ENCODE results near the gene KDM4B. TPM values are rescaled to one million over a fixed set of nuclear protein-coding genes. Genes with fewer than 3 reads are reported as not detected.
"Not testable (repeated sequence)": the region's sequence is repeated elsewhere in the genome, so short reads cannot be mapped to it uniquely, and the experiment has no call there.

Gene KDM4B
- polyA plus RNA-seq, 3 donors = 6.4 to 22.7 (median 12.7) TPM

DNA sequence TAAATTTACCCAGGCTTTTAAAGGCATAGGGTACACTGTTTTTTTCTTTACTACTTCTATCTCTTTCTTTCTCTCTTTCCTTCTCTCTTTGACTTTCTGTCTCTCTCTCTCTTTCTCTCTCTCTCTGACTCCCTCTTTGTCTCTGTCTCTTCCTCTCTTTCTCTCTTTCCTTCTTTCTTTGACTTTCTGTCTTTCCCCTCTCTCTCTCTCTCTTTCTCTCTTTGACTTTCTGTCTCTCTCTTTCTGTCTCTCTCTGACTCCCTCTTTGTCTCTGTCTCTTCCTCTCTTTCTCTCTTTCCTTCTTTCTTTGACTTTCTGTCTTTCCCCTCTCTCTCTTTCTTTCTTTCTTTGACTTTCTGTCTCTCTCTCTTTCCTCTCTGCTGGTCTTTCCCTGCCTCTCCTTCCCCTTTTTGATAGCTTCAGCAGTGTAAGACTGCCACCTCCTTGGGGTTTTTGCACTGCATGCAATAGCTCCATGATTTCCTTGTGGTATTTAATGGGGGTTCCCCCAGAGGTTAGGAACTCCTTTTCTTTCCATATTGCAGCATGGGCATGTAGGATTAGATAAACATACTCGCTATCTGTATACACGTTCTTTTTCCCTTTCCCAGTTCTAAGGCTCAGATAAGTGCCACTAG, 191.4 kb downstream of the KDM4B start:
- H3K4me3 ChIP-seq (replicated peaks in 1 of 3; ENCODE audit: low read depth in 2 of 3, low read length in 3 of 3); H4K20me1 ChIP-seq (ENCODE audit: insufficient read depth, low read length): not testable (repeated sequence)

DNA sequence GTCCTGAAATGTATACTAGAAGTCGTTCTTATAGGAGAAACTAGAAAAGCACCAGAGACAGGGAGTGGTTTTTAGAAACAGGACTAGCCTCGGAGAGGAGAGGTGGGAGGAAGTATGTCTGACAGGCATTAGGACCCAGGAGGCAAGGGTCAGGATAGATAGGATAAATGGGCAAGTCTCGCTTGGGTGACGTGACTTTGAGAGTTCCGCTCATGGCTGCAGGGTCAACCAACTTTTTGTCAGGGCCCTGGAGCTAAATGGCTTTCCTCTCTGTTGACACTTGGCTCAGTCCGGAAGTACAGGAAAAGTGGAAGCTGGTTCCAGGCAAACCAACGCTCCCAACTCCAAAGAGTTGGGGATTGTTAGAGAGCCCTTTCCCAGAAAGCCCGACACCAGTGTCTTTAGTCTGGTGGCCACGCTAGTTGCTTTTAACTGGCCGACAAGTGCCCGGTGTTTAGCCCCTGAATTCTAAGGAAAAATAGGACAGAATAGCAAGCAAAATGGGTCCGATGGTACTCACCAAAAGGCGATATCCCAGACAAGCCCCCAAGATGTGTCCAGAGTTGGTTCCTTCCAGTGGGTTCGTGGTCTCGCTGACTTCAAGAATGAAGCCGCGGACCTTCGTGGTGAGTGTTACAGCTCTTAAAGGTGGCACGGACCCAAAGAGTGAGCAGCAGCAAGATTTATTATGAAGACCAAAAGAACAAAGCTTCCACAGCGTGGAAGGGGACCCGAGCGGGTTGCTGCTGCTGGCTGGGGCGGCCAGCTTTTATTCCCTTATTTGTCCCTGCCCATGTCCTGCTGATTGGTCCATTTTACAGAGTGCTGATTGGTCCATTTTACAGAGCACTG, 196.2 kb downstream of the KDM4B start:
- H3K4me1 Mint-ChIP-seq; DNase-seq; H2AFZ ChIP-seq (ENCODE audit: insufficient read depth, low read depth, low read length, poor library complexity, severe bottlenecking); H3K27ac ChIP-seq (ENCODE audit: low read depth in 1 of 2, low read length in 2 of 2); H3K4me1 ChIP-seq (ENCODE audit: control insufficient read depth in 1 of 2, insufficient read depth in 2 of 2, low read length in 2 of 2); H3K9me3 ChIP-seq (replicated peaks in 1 of 2; ENCODE audit: control insufficient read depth in 1 of 2, insufficient read depth in 1 of 2, low read length in 2 of 2); H3K9me3 Mint-ChIP-seq; H4K20me1 ChIP-seq (ENCODE audit: insufficient read depth, low read length); intact Hi-C loops (cut with micrococcal nuclease); H3K4me3 ChIP-seq (replicated peaks in 1 of 3; ENCODE audit: low read depth in 2 of 3, low read length in 3 of 3); H3K27me3 ChIP-seq (ENCODE audit: control insufficient read depth in 2 of 2, insufficient read depth in 2 of 2, low read length in 2 of 2); H3K36me3 Mint-ChIP-seq; H3K4me2 ChIP-seq (replicated peaks; ENCODE audit: extremely low read depth, low read length, poor library complexity, severe bottlenecking); H3K79me2 ChIP-seq (ENCODE audit: insufficient read depth, low read length); H3K9ac ChIP-seq (ENCODE audit: insufficient read depth, low read length, poor library complexity, severe bottlenecking); H3K36me3 ChIP-seq (replicated peaks in 1 of 2; ENCODE audit: control insufficient read depth in 1 of 2, insufficient read depth in 2 of 2, low read length in 2 of 2); H3K4me3 Mint-ChIP-seq; H3K27ac Mint-ChIP-seq: not testable (repeated sequence)
- peaks cover 3 to 16% (median 7%) of the 10 kb centered on the region in 3 donors for H3K27me3 Mint-ChIP-seq (ENCODE audit: low read depth in 3 of 3)
- 83% methylated on average over 19 of the region's 23 CpGs for WGBS (ENCODE audit: insufficient coverage)

More for the DNA sequence above, 191.4 kb downstream of the KDM4B start:
- H3K4me2 ChIP-seq (replicated peaks; ENCODE audit: extremely low read depth, low read length, poor library complexity, severe bottlenecking); H3K4me1 ChIP-seq (ENCODE audit: control insufficient read depth in 1 of 2, insufficient read depth in 2 of 2, low read length in 2 of 2); H3K9ac ChIP-seq (ENCODE audit: insufficient read depth, low read length, poor library complexity, severe bottlenecking); H3K27ac ChIP-seq (ENCODE audit: low read depth in 1 of 2, low read length in 2 of 2); H3K27me3 ChIP-seq (ENCODE audit: control insufficient read depth in 2 of 2, insufficient read depth in 2 of 2, low read length in 2 of 2); H3K79me2 ChIP-seq (ENCODE audit: insufficient read depth, low read length); H3K36me3 ChIP-seq (replicated peaks in 1 of 2; ENCODE audit: control insufficient read depth in 1 of 2, insufficient read depth in 2 of 2, low read length in 2 of 2); H3K4me3 Mint-ChIP-seq; DNase-seq; intact Hi-C loops (cut with micrococcal nuclease); H3K4me1 Mint-ChIP-seq; H3K36me3 Mint-ChIP-seq; H2AFZ ChIP-seq (ENCODE audit: insufficient read depth, low read depth, low read length, poor library complexity, severe bottlenecking): not testable (repeated sequence)
- peak overlapping the region in 1 of 7 donors; percentile 11 for H3K27ac Mint-ChIP-seq
- 100% methylated on average over 2 of the region's 2 CpGs for WGBS (ENCODE audit: insufficient coverage)
- peaks cover 9 to 28% (median 21%) of the 10 kb centered on the region in 7 donors for H3K9me3 Mint-ChIP-seq
- H3K27me3 Mint-ChIP-seq (ENCODE audit: low read depth in 3 of 3) = peaks cover 0 to 11% (median 9%) of the 10 kb centered on the region in 3 donors
- peaks cover 7 to 17% of the 10 kb centered on the region in 2 donors for H3K9me3 ChIP-seq (replicated peaks in 1 of 2; ENCODE audit: control insufficient read depth in 1 of 2, insufficient read depth in 1 of 2, low read length in 2 of 2)

Measured in CD14-positive monocyte (primary cell).